ENCODE data around the gene SGTA.

GRCh38 chr19:2726904-2727639 lies 56.0 kb downstream of the SGTA start:
- TF ChIP-seq CXXC5 (CRISPR knock-in tag; IDR thresholded peaks at IDR 0.05): no peak
- no peak for TF ChIP-seq EZH2 (IDR thresholded peaks at IDR 0.05; ENCODE audit: borderline replicate concordance, low read depth, low read length)
- TF ChIP-seq SREBF2 (CRISPR knock-in tag; IDR thresholded peaks at IDR 0.05): no peak
- no peak for TF ChIP-seq ZKSCAN3 (CRISPR knock-in tag; IDR thresholded peaks at IDR 0.05)
- no peak for TF ChIP-seq ZNF830 (CRISPR knock-in tag; IDR thresholded peaks at IDR 0.05)
- TF ChIP-seq FOS (IDR thresholded peaks at IDR 0.05; ENCODE audit: extremely low read depth, insufficient read length): no peak
- TF ChIP-seq JUNB (CRISPR knock-in tag; conservative IDR thresholded peaks at IDR 0.05): no peak
- TF ChIP-seq ZNF324 (CRISPR knock-in tag; IDR thresholded peaks at IDR 0.05): no peak
- no peak for TF ChIP-seq ZNF232 (CRISPR knock-in tag; IDR thresholded peaks at IDR 0.05)
- TF ChIP-seq SRSF9 (IDR thresholded peaks at IDR 0.05; ENCODE audit: borderline replicate concordance, low read depth, low read length): no peak

All from K562 (cell line).